Measurements from ENCODE around the gene SHH.
"Not testable (repeated sequence)": the region's sequence is repeated elsewhere in the genome, so short reads cannot be mapped to it uniquely, and the experiment has no call there.

Gene SHH

DNA sequence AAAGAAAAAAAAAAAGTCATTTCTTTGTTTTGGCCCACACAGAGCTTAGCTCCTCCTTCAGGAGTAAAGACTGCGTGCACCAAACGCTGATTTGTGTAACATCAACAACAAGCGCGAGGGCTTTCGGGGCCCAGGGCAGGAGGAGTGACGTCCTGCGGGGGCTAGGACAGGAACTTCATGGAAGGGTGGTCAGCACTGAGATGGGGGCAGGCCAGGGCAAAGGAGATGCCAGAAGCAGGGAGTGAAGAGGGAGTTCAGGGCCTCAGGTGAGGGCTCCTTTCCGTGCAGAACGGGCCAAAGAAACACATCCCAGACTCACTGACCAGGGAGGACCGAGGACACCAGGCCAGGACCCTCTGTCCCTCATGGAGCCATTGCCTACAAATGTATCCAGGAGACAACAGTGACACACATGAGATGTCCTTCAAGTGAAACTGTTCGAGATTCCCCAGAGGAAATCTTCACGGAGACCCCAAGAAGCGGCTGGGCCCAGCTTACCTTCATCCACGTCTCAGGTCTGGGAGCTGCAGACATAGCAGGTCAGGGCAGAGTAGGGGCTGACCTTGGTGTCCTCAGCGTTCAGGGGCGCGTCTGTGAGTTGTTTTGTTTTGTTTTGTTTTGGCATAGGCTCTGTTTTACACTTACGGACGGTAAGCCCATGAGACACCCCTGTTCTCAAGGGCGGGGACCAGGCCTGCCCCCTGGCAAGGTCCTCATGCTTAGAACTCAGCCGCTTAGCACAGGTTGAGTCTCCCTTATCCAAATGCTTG, 30.4 kb upstream of the SHH start:
- FAIRE-seq, result no peak

DNA sequence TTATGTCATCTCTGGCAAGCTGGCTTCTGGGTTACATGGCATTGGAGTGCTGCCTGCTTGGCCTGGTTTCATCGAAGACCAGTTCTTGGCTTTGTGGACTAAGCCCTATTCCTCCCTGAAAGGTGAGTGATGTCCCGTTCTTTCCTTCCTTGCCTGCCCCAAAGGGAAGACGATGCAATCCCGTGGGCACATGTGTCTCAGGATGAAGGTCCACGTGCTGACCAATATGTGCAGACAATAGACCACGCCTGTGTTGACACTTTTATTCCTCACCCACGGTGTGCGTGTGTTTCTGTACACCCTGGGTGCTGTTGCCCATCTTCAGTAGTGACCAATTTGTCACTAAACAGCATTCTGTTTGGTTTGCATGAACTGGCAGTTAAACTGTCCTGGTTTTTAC, 28.6 kb upstream of the SHH start:
- FAIRE-seq, result no peak

DNA sequence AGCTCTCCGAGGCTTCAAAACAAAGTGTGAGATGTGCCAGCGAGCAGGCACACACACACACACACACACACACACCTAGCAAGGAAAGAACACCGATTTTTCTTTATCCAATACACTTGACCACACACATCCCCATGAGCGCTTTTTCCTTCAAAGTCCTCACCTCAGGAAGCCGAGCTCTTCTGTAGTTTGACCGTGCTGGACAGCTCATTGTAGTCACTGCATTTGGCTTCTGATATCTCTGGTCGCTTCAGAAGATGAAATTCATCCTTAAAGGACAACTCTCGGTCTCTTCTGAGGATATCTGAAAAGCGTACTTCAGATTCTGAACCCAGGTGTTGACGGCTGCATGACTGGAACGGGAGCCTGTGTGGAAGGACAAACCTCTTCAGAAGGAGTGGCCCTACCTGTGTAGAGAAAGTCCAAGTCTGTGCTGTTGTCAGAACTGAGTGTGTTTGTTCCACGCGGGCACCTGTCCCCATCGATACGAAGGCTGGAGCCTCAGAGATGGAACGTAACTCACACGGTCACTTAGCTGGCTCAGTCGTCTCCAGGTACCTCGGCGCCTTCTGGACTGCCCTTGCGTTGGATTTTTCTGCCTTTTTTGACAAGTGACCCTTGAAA, 28.1 kb upstream of the SHH start:
- no peak for FAIRE-seq

DNA sequence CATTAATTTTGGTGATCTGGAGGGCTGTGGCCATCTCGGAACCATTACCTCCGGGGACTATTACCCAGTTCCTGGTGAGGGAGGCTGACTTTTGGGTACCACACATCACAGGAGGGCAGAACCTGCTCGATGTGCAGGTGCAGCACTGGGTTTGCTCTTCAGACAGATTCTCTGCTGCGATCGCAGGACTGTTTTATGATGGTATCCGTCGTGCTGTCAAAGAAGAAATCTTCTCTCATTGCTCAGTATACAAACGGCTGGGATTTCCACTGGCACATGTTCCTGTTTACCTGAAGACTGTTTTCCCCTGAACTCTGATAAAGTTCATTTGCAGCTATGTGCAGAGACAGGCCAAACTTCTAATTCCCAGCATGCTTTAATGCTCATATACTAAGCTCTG, 27.2 kb upstream of the SHH start:
- no peak for FAIRE-seq

DNA sequence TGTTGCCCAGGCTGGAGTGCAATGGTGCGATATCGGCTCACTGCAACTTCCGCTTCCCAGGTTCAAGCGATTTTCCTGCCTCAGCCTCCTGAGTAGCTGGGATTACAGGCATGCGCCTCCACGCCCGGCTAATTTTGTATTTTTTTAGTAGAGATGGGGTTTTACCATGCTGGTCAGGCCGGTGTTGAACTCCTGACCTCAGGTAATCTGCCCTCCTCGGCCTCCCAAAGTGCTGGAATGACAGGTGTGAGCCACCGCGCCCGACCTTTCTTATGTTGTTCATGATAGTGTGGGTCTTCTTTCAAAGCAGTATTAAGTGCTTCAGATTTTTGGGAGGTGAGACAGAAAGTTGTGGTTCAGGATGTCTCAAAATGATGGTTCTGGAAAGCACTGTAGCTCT, 26.0 kb upstream of the SHH start:
- FAIRE-seq, result not testable (repeated sequence)

DNA sequence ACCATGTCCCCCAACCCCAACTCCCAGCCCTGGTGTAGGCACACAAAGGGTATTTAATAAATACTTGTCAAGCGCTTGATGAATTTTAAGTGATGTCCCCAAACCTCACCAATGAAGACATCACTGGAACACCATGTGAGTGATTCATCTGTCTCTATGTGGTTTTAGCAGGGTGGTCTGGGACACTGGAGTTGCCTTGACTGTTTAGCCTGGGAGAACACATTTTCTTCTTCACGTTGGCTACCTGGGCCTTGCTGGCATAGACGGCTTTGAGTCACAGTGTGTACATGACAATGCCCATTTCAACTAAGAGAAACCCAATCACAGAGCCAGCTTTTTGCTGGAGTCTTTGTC, 24.8 kb upstream of the SHH start:
- no peak for FAIRE-seq

DNA sequence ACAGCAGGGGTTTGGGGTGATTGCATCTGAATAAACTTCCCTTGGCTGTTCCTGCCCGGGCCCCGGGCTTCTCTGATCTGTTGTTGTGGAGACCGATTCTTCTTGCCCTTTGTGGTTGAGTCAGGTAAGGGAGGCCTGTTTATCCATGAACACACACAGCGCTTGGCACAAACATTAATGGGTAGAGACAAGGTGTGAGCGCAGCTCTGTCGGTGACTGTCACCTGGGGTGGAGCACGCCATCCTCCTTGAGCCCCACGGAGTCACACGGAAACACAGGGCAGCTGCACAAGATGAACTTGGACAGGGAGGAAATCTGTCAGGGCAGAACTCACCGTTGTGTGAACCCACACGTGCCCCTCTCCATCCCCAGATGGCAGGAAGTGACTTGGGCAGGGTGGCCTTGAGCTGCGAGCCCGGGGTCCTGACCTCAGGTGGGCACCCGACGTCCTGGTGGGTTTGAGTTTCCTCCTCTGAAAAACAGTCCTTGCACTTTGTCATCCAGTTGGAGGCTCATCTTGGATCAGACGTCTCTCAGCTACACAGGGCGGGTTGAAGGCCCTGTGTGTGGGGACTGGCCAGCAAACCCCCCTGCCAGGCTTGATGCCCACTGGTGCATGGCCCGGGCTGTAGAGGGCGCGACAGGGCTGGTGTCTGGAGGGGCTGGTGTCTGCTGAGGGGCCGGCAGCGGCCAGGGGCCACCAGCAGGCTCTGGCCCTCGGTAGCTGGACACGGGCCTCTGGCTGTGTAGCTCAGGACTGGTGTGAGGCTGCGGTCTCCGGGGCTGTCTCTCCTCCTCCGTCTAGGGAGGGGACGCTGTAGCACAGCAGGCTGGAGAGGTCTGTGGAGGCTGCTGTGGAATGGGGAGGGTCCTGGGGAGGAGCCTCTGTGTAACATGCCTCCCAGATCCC, 24.2 kb upstream of the SHH start:
- no peak for FAIRE-seq

DNA sequence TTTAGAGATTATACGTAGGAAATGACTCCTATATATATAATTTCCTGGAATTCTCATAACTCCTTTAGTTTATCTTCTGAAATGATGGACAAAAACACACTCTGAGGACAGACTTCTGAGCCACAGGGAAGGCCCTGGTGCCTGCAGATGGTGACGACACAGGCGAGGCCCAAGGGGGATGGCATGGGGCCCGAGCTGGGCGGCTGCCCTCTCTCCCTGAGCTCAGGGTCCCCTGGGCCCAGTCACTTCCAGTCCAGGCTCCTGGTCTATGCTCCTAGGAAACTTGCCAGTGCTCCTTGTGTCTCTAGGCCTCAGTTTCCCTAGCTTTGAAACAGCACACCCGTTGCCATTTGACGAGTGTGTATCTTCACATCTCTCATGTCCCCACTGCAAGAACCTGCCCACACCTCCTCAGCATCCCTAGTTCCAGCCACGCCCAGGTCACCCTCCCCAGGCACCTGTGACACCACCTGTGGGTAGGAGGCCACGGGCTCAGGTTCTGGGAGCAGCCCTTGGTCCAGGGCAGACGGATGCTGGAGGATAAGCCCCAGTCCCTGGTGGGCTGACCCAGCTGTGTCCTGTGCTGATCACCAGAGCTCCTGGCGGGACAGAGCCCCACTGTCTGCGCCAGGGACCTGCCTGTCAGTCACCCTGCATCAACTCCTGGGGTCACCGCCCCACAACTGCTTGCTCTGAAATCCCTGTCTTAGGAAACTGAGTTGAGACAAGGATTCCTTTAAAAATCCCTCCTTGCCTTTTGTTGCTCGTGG, 23.4 kb upstream of the SHH start:
- no peak for FAIRE-seq

DNA sequence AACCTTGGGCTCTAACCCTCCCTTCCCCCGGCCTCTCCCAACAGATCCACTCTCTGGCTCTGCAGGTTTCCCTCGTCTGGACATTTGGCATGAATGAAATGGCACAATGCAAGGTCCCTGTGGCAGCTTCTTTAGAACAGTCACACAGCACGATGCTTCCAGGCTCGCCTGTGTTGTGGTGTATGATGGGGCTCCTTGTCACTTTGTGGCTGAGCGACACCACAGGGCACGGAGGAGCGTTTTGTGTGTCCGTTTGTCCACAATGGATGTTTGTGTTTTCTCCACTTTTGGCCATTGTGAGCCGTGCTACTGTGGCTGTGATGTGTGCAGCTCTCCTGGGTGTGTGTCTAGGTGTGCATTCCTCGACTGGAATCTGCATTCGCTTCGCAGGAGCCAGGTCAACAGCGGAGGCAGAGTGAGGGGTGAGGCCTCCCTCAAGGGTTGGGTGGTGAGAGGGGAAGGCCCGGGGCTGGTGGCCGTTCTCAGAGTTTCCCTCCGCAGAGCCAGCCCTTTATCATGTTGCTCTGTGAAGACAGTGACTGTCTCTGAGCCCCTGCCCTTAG, 22.3 kb upstream of the SHH start:
- no peak for FAIRE-seq

DNA sequence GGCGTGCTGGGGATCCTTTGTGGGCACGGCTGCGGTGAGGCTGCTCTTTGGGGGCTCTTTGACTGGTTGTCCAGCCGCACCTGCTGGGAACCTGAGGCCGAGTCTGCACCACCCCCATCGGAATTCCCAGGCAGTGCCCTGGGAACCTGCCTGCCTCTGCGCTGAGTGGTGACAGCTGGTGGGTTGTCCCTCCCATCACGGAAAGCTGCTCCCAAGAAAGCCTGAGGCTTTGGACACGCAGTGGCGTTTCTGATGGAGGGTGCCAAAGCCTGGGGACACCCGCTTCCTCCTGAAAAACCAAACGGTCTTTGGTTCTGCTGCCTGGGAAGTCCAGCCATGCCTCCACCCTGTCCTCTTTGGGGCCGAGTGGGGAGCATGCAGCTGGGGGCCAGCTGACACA, 21.4 kb upstream of the SHH start:
- no peak for FAIRE-seq

DNA sequence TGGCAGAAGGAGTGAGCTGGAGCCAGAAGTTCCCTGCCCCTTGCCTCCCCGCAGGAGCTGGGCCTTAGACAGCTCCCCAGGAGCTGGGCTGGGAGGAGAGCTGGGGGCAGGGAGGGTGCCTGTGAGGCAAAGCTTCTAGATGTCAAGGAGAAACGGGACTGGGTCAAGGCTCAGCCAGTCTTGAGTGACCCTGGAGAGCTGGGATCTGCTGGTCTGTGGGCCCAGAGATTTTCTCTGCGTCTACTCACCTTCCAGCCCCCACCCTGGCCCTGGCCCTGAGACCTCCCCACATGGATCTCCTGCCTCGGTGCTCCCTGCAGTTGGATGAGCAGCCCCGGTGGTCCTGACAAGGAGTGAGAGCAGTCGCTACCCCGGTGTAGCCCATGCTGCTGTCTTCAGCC, 20.3 kb upstream of the SHH start:
- FAIRE-seq, result no peak

DNA sequence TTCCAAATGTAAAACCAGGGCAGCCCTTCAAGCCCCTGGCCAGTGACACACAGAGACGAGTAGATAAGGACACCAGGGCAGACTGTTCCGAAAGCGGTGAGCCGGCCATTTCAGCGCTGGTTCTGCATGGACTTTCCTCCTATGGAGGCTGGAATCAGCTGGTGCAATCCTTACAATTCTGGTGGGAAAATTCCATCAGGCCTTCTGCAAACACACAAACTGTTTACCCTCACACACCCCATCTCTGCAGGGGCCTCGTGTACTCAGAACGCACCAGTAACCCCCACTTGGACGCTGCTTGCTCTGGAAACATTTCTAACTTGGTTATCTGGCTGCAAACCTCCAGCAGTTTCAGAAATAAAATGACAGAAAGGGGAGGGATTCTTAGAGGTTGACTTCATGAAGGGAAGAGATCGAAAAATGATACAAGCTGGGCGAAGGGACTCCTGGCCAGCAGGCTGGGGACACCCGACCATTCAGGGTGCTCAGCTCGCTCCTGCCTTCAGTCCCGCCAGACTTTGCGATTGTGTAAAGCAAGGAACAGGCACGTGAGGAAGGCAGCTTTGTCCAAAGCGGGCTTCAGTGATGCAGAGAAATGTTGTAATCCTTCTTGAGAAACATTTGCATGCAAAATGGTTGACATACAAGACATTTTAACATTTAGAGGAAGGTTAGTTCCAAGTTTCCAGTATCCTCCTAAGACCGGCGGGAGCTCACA, 19.7 kb upstream of the SHH start:
- no peak for FAIRE-seq

DNA sequence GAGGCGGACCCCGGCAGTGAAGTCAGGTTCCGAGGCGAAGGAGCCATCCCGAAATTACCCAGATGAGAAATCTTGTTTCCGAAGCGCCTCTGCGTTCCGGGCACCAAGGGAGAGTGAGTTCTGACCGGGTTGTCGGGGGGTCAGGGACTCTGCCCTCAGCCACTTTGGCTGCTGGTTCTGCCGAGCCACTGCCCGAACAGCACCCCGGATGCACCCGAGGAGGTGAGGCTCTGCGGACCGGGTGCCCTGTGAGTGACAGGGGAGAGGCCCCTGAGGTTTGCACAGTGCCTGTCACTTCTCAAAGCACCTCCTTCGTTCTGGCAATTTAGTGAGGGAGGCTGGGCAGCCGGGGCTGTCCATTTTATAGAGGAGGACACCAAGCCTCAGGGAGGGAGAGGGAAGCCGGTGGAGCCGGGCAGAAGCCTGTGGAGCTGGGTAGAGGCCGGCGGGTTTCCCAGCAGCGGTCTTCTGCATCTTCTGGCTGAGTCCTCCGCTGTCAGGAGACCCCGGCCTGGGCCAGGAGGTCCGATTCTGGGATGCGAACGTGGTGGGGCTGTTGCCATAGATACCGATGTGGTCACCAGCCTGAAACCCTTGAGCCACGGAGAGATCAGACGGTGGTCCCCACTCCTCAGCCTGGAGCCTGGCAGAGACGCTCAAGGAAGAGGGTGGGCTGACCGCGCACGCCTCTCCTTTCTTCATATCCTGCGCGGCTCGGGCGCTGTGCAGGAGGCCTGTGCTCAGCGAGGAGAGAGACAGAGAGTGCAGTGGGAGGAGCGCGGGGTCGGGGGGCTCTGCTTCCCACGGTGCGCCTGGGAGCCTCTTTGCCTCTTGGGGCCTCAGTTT, 18.9 kb upstream of the SHH start:
- FAIRE-seq, result no peak

DNA sequence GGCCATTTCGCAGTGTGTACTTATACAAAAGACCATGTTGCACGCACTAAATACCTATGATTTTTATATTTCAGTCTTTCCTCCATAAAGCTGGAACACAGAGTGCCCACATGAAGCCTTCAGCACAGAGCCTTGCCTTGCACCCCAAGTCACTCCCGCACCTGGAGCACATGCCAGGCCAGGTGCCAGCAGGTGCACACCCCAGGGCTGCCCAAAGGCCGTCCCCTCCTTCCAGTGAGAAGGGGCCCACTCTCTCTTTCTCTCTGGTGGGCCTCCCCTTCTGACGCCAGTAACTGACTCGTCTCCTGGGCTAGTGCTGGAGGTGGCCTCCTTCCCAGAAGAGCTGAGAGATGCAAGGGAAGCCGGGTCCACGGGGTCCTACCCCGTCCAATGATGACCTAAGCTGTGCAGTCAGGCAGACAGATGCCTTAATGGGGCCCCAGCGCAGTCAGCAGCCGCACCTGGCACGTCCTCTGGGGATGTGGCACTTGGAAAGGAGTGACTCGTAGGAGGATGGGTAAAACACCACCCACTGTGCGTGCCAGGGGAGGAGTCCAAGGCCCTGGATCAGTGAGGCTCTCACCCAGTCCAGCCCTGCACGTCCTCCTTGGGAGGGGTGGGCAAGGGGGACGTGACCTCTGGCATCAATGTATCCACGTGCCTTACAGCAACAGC, 17.7 kb upstream of the SHH start:
- FAIRE-seq, result no peak

DNA sequence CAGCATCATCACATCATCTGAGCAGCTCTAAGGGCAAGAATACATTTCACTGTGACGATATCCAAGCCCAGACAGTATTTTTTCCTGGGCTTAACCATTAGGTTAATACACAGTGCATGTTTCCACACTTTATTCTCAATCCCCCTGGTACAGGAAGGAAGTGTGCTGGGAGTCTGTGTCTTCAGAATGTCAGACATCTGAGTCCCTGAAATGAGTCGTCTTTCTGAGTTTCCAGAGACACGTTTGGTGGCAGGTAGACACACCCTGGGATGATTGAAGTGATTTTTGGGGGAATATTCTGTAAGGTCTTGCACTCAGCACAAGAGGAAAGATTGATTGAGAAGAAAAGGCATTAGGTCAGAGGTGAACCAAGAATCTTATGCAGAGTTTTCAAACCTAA, 13.1 kb upstream of the SHH start:
- no peak for FAIRE-seq

DNA sequence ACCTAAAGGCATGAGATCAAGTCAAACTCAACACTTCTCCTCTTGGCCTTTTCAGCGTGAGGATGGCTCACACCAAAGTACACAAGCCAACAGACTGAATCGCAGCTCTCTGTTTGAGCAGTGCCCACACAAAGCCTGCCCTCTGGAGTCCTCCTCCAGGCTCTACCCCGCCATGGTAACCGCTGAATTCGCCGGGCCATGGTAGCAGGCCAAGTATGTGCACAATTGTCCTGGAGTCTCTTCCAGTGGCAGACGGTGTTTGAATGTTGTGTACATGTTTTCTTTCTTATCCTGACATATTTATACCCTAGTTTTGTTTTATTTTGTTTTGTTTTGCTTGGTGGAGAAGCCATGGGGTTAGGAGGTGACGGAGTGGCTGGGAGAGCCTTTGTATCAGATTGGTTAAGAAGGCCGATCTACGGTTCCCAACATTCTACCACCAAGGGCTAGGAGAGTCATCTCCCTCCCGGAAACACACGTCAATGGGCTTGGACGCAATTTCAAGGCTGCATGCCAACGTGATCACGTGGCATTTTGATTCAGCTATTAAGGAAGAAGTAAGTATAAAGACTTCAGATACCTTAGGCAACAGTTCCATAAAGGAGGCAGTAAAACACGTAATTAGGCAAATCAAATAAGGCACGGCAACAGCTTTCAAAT, 12.1 kb upstream of the SHH start:
- no peak for FAIRE-seq

DNA sequence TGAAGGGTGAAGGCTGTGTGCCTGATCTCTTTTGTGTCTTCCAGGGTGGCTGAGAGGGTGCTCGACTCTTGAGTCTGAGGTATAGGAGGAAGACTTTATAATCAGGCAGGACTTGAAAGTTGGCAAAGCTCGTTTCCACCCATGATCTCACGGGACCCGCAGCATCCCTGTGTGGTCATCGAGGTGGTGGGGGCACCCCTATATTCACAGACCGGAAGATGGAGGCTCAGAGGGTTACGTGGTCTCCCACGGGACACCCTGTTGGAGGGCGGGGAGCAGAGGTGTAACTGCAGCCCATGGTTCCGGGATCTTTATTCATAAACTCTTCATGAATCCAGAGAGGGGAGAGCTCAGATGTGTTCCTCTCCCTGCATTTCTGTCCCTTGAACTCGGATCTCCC, 9.6 kb upstream of the SHH start:
- no peak for FAIRE-seq

DNA sequence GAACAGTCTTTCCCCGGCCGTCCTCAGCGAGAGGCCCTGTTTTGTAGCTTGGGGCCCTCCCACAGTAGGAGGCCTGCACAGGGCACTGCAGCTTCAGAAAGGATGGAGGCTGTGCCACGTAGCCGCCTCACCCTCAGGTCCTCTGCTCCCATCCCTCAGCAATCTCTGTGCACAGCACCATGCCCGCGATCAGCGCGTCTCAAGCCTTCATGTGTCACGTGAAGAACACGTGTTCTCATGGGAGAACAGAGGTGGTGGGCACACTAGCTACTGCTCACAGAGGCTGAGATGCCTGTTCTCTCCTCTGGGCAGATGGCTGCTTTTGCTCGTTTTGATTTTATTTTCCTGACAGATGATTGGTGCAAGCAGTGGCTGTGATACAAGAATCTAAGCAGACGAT, 8.5 kb upstream of the SHH start:
- no peak for FAIRE-seq

DNA sequence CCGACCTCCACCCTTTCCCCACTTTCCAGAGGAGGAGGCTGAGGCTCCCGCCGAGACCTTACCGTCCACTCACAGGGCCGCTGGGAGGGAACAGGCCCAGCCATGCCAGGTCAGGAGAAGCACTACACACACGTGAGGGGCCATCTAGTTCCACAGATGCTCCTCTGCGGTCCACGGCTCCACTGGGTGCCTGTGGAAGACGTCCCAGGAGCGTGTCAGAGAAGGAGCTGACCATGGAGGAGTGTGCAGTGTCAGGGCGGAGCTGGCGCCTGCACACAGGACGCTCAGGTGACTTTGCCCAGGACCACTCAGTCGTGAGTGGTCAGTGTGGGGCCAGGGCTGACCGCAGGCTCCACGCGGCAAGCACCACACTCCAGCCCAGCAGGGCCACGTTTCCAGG, 8.0 kb upstream of the SHH start:
- FAIRE-seq, result no peak

DNA sequence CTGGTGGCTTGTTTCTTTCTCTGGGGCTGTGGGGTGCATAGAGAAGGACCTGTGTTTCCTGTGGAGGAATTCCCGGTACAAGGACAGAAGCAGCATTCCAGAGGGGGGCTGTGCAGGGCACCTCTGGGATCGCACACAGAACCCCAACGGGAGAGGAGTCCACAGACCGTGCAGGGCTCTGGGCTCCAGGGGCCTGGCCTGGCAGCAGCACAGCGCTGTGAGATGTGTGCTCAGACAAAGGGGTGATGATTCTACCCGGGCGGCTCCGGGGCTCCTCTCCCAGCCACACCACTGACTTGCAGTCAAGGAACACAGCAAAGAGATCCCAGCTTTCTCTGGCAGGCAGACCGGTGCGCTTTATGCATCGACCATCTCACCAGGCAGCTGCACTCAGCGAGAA, 6.9 kb upstream of the SHH start:
- FAIRE-seq, result no peak

Data from A204.1 (cell line).